HTR-8/SVneo (cell line): Measurements from ENCODE around the gene CHIT1.
A peak's percentile ranks its signal among the peaks of the same experiment; 100 is the strongest.

Experiments used
- DNase-seq: peaks from one replicate; pipeline ENCODE4 v3.0.0; 2011; ENCODE audit warnings: low spot score, mixed read lengths; ENCODE audit not compliant: insufficient read length
- FAIRE-seq: peaks from 2 replicates; lab custom pipeline; 2011; peaks lifted over from hg19 to GRCh38; lab: Jason Lieb, UNC

Gene CHIT1

GRCh38 chr1:203229471-203230135, at the start of gene CHIT1:
Gene CHIT1, minus strand, starts transcription at chr1:203229673. Its CDS starts 37 bp downstream, at chr1:203229636.
- no peak for DNase-seq
- no peak for FAIRE-seq

- FAIRE-seq (no peak), DNase-seq (no peak)
These were observed 49.5 kb upstream of the CHIT1 start for GRCh38 chr1:203278885-203279406.

- no peak for FAIRE-seq
- DNase-seq: peak; percentile 56
These were observed 48.8 kb upstream of the CHIT1 start for GRCh38 chr1:203278082-203278884.

GRCh38 chr1:203276916-203277545, 47.6 kb upstream of the CHIT1 start:
- no peak for FAIRE-seq

GRCh38 chr1:203276408-203276807, 46.9 kb upstream of the CHIT1 start:
- FAIRE-seq (no peak), DNase-seq (no peak)

More at GRCh38 chr1:203276916-203277545, 47.6 kb upstream of the CHIT1 start:
- DNase-seq: no peak

GRCh38 chr1:203275656-203276272, 46.3 kb upstream of the CHIT1 start:
- FAIRE-seq (no peak), DNase-seq (no peak)

GRCh38 chr1:203274603-203275381, 45.3 kb upstream of the CHIT1 start:
- DNase-seq: no peak
- no peak for FAIRE-seq

GRCh38 chr1:203273869-203274602, 44.6 kb upstream of the CHIT1 start:
- FAIRE-seq (no peak), DNase-seq (no peak)

GRCh38 chr1:203273206-203273868, 43.9 kb upstream of the CHIT1 start:
- FAIRE-seq (no peak), DNase-seq (peak; percentile 81)

GRCh38 chr1:203272633-203273205, 43.2 kb upstream of the CHIT1 start:
- no peak for DNase-seq
- no peak for FAIRE-seq

GRCh38 chr1:203271962-203272632, 42.6 kb upstream of the CHIT1 start:
- DNase-seq (no peak), FAIRE-seq (no peak)

GRCh38 chr1:203271018-203271743, 41.7 kb upstream of the CHIT1 start:
- FAIRE-seq (no peak), DNase-seq (no peak)

GRCh38 chr1:203270448-203270847, 41.0 kb upstream of the CHIT1 start:
- FAIRE-seq (no peak), DNase-seq (no peak)

GRCh38 chr1:203269654-203270020, 40.2 kb upstream of the CHIT1 start:
- FAIRE-seq: no peak

GRCh38 chr1:203268901-203269653, 39.6 kb upstream of the CHIT1 start:
- DNase-seq: peak; percentile 87
- peak; percentile 31 for FAIRE-seq

More at GRCh38 chr1:203269654-203270020, 40.2 kb upstream of the CHIT1 start:
- DNase-seq: no peak

- DNase-seq (no peak), FAIRE-seq (no peak)
These were observed 38.4 kb upstream of the CHIT1 start for GRCh38 chr1:203267912-203268311.
